ENCODE data around the gene KLHL29. TPM values are rescaled to one million over a fixed set of nuclear protein-coding genes. Genes with fewer than 3 reads are reported as not detected.

The KLHL29 gene
- total RNA-seq, 1 donor from 2014 or later = 5.0 TPM

GRCh38 chr2:23475036-23475435 is 90.1 kb downstream of the KLHL29 start:
- no peaks in the 10 kb centered on the region for H3K27me3 ChIP-seq (ENCODE audit: control insufficient read depth, insufficient read depth, low read length)
- no peak for FAIRE-seq
- H3K4me3 ChIP-seq (ENCODE audit: low read depth, low read length) = no peak overlapping the region
- no peak for TF ChIP-seq CTCF (IDR thresholded peaks at IDR 0.05; ENCODE audit: insufficient read depth, low read length, severe bottlenecking)
- no peak for DNase-seq (ENCODE audit: low read depth)
- no peaks in the 10 kb centered on the region for H3K36me3 ChIP-seq (ENCODE audit: control insufficient read depth, insufficient read depth, low read length)

- FAIRE-seq = no peak
- TF ChIP-seq CTCF (IDR thresholded peaks at IDR 0.05; ENCODE audit: insufficient read depth, low read length, severe bottlenecking) = no peak
- Histone ChIP-seq H3K27me3 (ENCODE audit: control insufficient read depth, insufficient read depth, low read length) (no peaks in the 10 kb centered on the region), H3K4me3 (ENCODE audit: low read depth, low read length) (no peak overlapping the region), H3K36me3 (ENCODE audit: control insufficient read depth, insufficient read depth, low read length) (no peaks in the 10 kb centered on the region)
- no peak for DNase-seq (ENCODE audit: low read depth)
Observed at GRCh38 chr2:23475473-23475872, 90.5 kb downstream of the KLHL29 start.

- H3K27me3 ChIP-seq (ENCODE audit: control insufficient read depth, insufficient read depth, low read length) = no peaks in the 10 kb centered on the region
- H3K36me3 ChIP-seq (ENCODE audit: control insufficient read depth, insufficient read depth, low read length) = no peaks in the 10 kb centered on the region
- no peak overlapping the region for H3K4me3 ChIP-seq (ENCODE audit: low read depth, low read length)
- DNase-seq (ENCODE audit: low read depth) (no peak), FAIRE-seq (no peak)
- no peak for TF ChIP-seq CTCF (IDR thresholded peaks at IDR 0.05; ENCODE audit: insufficient read depth, low read length, severe bottlenecking)
Observed at GRCh38 chr2:23476786-23477185, 91.8 kb downstream of the KLHL29 start.

- DNase-seq (ENCODE audit: low read depth) (no peak), FAIRE-seq (no peak)
- no peaks in the 10 kb centered on the region for H3K36me3 ChIP-seq (ENCODE audit: control insufficient read depth, insufficient read depth, low read length)
- no peaks in the 10 kb centered on the region for H3K27me3 ChIP-seq (ENCODE audit: control insufficient read depth, insufficient read depth, low read length)
- no peak for TF ChIP-seq CTCF (IDR thresholded peaks at IDR 0.05; ENCODE audit: insufficient read depth, low read length, severe bottlenecking)
- H3K4me3 ChIP-seq (ENCODE audit: low read depth, low read length) = no peak overlapping the region
Observed at GRCh38 chr2:23477392-23477791, 92.4 kb downstream of the KLHL29 start.

GRCh38 chr2:23478087-23478932 is 93.3 kb downstream of the KLHL29 start:
- peak; percentile 36 for FAIRE-seq
- Histone ChIP-seq H3K36me3 (ENCODE audit: control insufficient read depth, insufficient read depth, low read length) (no peaks in the 10 kb centered on the region), H3K4me3 (ENCODE audit: low read depth, low read length) (no peak overlapping the region), H3K27me3 (ENCODE audit: control insufficient read depth, insufficient read depth, low read length) (no peaks in the 10 kb centered on the region)
- no peak for DNase-seq (ENCODE audit: low read depth)
- no peak for TF ChIP-seq CTCF (IDR thresholded peaks at IDR 0.05; ENCODE audit: insufficient read depth, low read length, severe bottlenecking)
